Endothelial cell (in vitro differentiated cells): ENCODE data around the gene EDAR. TPM values are rescaled to one million over a fixed set of nuclear protein-coding genes. Genes with fewer than 3 reads are reported as not detected.

Experiments
- DNase-seq: peaks from one replicate; pipeline ENCODE4 v3.0.0; 2021; ENCODE audit warnings: low spot score
- H3K27ac Mint-ChIP-seq: one replicate; pipeline ENCODE4 v1.8.0; 2021; ENCODE audit warnings: mixed read lengths, inconsistent platforms; ENCODE audit not compliant: unreplicated experiment
- H3K27me3 Mint-ChIP-seq: one replicate; pipeline ENCODE4 v1.8.0; 2021; ENCODE audit warnings: mild to moderate bottlenecking, moderate library complexity, mixed read lengths, inconsistent platforms; ENCODE audit not compliant: unreplicated experiment
- H3K36me3 Mint-ChIP-seq: one replicate; pipeline ENCODE4 v1.8.0; 2021; ENCODE audit warnings: mild to moderate bottlenecking, low read depth, mixed read lengths, inconsistent platforms; ENCODE audit not compliant: unreplicated experiment
- H3K4me1 Mint-ChIP-seq: one replicate; pipeline ENCODE4 v1.8.0; 2021; ENCODE audit warnings: mild to moderate bottlenecking, mixed read lengths, inconsistent platforms; ENCODE audit not compliant: unreplicated experiment
- H3K4me3 Mint-ChIP-seq: one replicate; pipeline ENCODE4 v1.8.0; 2021; ENCODE audit warnings: mild to moderate bottlenecking, mixed read lengths, inconsistent platforms; ENCODE audit not compliant: unreplicated experiment
- H3K9me3 Mint-ChIP-seq: one replicate; pipeline ENCODE4 v1.8.0; 2021; ENCODE audit warnings: mixed read lengths, inconsistent platforms; ENCODE audit not compliant: unreplicated experiment
- total RNA-seq: library from RNA; stranded (reverse); fragmentation: NEBNext Ultra II Directional; extraction: Animal tissue kit (Norgen Biotek cat#: 25700); gene quantifications from one replicate; pipeline ENCODE4 v1.2.1, GENCODE V29; 2021; ENCODE audit not compliant: unreplicated experiment
- TF ChIP-seq, protein P1 (sequence below): fragments of 200-600 bp; sonication (generic); IDR thresholded peaks from one replicate; pipeline ENCODE4 v1.5.0; 2021; ENCODE audit warnings: antibody characterized with exemption; ENCODE audit not compliant: unreplicated experiment

Gene EDAR
- total RNA-seq, 1 donor from 2014 or later = not detected

DNA sequence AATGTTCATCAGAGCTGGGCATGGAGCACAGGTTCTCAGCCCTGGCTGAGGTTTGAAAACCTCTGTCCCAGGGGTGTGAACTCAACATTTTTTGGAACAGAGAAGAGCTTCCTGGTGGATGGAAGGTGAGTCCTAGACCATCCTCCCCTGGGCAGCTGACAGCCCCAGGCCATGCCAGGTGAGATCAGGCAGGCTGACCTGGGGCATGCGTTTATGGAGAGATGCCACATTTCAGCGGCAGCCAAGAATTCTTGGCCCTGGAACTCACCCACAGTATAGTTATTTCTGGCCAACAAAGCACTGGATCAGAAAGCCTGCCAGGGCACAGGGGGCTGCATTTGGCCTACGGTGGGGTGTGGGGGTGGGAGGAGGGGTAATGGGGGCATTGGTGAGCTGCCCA is 83.8 kb downstream of the EDAR start:
- no peaks in the 10 kb centered on the region for H3K27me3 Mint-ChIP-seq
- H3K9me3 Mint-ChIP-seq = no peaks in the 10 kb centered on the region
- no peaks in the 10 kb centered on the region for H3K36me3 Mint-ChIP-seq
- no peak overlapping the region for H3K4me3 Mint-ChIP-seq
- TF ChIP-seq, protein P1, sequence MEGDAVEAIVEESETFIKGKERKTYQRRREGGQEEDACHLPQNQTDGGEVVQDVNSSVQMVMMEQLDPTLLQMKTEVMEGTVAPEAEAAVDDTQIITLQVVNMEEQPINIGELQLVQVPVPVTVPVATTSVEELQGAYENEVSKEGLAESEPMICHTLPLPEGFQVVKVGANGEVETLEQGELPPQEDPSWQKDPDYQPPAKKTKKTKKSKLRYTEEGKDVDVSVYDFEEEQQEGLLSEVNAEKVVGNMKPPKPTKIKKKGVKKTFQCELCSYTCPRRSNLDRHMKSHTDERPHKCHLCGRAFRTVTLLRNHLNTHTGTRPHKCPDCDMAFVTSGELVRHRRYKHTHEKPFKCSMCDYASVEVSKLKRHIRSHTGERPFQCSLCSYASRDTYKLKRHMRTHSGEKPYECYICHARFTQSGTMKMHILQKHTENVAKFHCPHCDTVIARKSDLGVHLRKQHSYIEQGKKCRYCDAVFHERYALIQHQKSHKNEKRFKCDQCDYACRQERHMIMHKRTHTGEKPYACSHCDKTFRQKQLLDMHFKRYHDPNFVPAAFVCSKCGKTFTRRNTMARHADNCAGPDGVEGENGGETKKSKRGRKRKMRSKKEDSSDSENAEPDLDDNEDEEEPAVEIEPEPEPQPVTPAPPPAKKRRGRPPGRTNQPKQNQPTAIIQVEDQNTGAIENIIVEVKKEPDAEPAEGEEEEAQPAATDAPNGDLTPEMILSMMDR = no peak
- no peak for DNase-seq
- H3K27ac Mint-ChIP-seq = no peak overlapping the region
- H3K4me1 Mint-ChIP-seq = no peaks in the 10 kb centered on the region

DNA sequence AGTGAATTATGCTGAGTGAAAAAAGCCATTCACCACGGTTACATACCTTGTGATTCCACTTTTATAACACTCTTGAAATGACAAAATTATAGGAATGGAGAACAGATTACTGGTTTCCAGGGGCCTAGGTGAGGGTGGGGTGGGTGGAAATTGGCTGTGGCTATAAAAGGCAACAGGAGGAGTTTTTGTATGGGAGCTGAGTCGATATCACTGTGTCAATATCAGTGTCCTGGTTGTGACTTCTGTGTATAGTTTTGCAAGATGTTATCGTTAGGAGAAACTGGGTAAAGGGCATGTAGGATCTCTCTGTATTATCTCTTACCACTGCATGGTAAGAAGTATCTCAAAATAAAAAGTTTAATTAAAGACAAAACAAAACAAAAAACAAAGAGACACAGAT is 84.3 kb downstream of the EDAR start:
- no peak overlapping the region for H3K27ac Mint-ChIP-seq
- H3K27me3 Mint-ChIP-seq = no peaks in the 10 kb centered on the region
- H3K9me3 Mint-ChIP-seq = no peaks in the 10 kb centered on the region
- no peaks in the 10 kb centered on the region for H3K4me1 Mint-ChIP-seq
- H3K4me3 Mint-ChIP-seq = no peak overlapping the region
- TF ChIP-seq, protein P1 = no peak
- DNase-seq = no peak
- no peaks in the 10 kb centered on the region for H3K36me3 Mint-ChIP-seq

DNA sequence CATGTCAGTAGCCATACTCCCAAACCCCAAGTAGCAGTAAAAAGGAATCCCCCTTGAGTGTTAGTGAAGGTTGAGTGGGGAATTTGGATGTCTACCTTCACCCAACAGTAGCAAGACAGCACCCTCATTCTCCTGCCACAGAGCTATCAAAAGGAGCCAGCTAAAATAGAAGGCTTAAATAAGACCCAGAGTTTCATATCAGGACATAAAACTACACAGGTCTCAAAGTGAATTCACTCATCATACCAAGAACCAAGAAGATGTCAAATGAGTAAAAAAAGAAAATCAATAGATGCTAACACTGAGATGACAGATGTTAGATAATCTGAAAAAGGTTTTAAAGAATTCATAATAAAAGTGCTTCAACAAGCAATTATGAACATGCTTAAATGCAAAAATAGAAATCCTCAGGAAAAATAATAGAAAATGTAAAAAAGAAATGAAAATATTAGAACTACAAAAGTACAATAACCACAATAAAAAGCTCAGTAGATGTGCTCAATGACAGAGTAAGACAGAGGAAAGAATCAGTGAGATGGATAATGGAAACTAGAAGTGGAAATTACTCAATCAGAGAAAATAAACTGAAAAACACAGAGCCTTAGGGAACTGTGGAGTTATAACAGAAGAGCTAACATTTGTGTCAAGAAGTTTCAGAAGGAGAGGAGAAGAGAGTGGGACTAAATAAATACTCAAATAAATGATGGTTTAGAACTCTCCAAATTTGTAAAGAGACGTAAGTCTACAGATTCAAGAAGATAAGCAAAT is 90.5 kb downstream of the EDAR start:
- H3K27ac Mint-ChIP-seq = no peak overlapping the region
- no peaks in the 10 kb centered on the region for H3K9me3 Mint-ChIP-seq
- DNase-seq = no peak
- H3K27me3 Mint-ChIP-seq = no peaks in the 10 kb centered on the region
- H3K4me1 Mint-ChIP-seq = no peaks in the 10 kb centered on the region
- TF ChIP-seq, protein P1 = no peak
- no peak overlapping the region for H3K4me3 Mint-ChIP-seq
- H3K36me3 Mint-ChIP-seq = no peaks in the 10 kb centered on the region

DNA sequence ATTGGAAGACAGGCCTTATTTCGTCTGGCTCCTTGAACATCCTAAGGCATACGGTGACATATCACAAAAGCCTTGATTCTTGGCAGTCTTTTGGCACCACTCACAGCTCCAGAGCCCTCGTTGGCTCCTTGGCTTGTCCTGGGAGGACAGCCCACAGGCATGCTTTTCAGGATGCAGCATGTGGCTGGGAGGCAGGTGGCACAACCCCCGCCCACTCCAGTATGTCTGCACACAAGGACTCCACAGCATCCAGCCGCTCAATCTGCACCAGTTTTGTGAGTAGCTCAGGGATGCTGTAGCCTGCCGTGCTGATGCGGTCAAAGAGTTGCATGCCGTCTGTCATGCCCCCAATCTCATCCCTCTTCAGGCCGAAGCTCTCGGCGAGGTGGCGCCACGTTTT is 92.3 kb downstream of the EDAR start:
- TF ChIP-seq, protein P1 = no peak
- H3K4me1 Mint-ChIP-seq = no peaks in the 10 kb centered on the region
- no peak overlapping the region for H3K4me3 Mint-ChIP-seq
- H3K9me3 Mint-ChIP-seq = no peaks in the 10 kb centered on the region
- no peak for DNase-seq
- H3K27ac Mint-ChIP-seq = no peak overlapping the region
- no peaks in the 10 kb centered on the region for H3K36me3 Mint-ChIP-seq
- no peaks in the 10 kb centered on the region for H3K27me3 Mint-ChIP-seq

DNA sequence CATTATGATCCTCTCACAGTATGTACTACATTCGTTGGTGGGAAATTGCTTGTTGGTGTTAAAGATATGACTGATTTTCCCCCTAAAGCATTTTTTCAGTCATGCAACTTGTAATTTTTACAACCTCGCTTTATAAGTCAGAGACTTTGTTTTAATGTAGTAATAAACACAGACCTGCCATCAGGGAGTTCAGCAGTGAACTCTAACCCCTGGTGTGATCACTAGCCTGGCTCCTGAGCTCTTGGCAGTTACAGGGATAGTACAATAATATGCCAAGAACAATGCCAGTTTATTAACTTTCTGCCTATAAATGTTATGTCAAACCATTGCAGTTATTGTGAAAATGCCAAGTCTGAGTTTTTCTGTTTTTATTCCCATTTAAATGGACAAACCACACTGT is 93.8 kb downstream of the EDAR start:
- no peak for DNase-seq
- no peaks in the 10 kb centered on the region for H3K27me3 Mint-ChIP-seq
- H3K4me1 Mint-ChIP-seq = no peaks in the 10 kb centered on the region
- TF ChIP-seq, protein P1 = no peak
- peaks cover 4% of the 10 kb centered on the region for H3K36me3 Mint-ChIP-seq
- no peak overlapping the region for H3K4me3 Mint-ChIP-seq
- no peaks in the 10 kb centered on the region for H3K9me3 Mint-ChIP-seq
- H3K27ac Mint-ChIP-seq = no peak overlapping the region
